CD4-positive, alpha-beta T cell treated with Interferon alpha-2 for 1 hour (primary cell): ENCODE results near the gene PLA2G4D.

Experiments
- DNase-seq, 2 donors: peaks; one replicate each; pipeline ENCODE4 v3.0.0-alpha.2; 2020 to 2022

Gene PLA2G4D

GRCh38 chr15:42048080-42048820 is 46.1 kb downstream of the PLA2G4D start:
- DNase-seq: no peak

- DNase-seq: no peak
Measured at GRCh38 chr15:42046597-42046996, 47.8 kb downstream of the PLA2G4D start.

- DNase-seq: no peak
Measured at GRCh38 chr15:42045211-42045615, 49.1 kb downstream of the PLA2G4D start.

- DNase-seq: no peak
Measured at GRCh38 chr15:42042602-42043400, 51.6 kb downstream of the PLA2G4D start.

GRCh38 chr15:42038401-42038800 is 56.0 kb downstream of the PLA2G4D start:
- no peak for DNase-seq

- no peak for DNase-seq
Measured at GRCh38 chr15:42037656-42038055, 56.7 kb downstream of the PLA2G4D start.

GRCh38 chr15:42036966-42037365 is 57.4 kb downstream of the PLA2G4D start:
- DNase-seq: no peak

GRCh38 chr15:42036112-42036905 is 58.1 kb downstream of the PLA2G4D start:
- DNase-seq: no peak

- no peak for DNase-seq
Measured at GRCh38 chr15:42035435-42035761, 59.0 kb downstream of the PLA2G4D start.

- no peak for DNase-seq
Measured at GRCh38 chr15:42034628-42035434, 59.5 kb downstream of the PLA2G4D start.

- DNase-seq: no peak
Measured at GRCh38 chr15:42033214-42033873, 61.0 kb downstream of the PLA2G4D start.

GRCh38 chr15:42032376-42033213 is 61.8 kb downstream of the PLA2G4D start:
- DNase-seq: no peak

- no peak for DNase-seq
Measured at GRCh38 chr15:42031198-42031915, 63.0 kb downstream of the PLA2G4D start.

- DNase-seq: no peak
Measured at GRCh38 chr15:42027521-42027920, 66.8 kb downstream of the PLA2G4D start.

- no peak for DNase-seq
Measured at GRCh38 chr15:42024303-42024702, 70.1 kb downstream of the PLA2G4D start.

- no peak for DNase-seq
Measured at GRCh38 chr15:42021593-42021992, 72.8 kb downstream of the PLA2G4D start.

GRCh38 chr15:42020713-42021273 is 73.6 kb downstream of the PLA2G4D start, which contains the start of gene PLA2G4E:
TSS of gene PLA2G4E (minus strand) at chr15:42021042. CDS start at chr15:42021030, 12 bp downstream.
- no peak for DNase-seq

GRCh38 chr15:42018306-42019224 is 75.8 kb downstream of the PLA2G4D start:
- no peak for DNase-seq
